CD14-positive monocyte (primary cell): ENCODE measurements around the gene CCM2. TPM values are rescaled to one million over a fixed set of nuclear protein-coding genes. Genes with fewer than 3 reads are reported as not detected.

Experiments
- DNase-seq, 3 donors: peaks; one replicate each; pipeline ENCODE4 v3.0.0-alpha.2; 2011 to 2022
- H2AFZ ChIP-seq: 2 replicates; pipeline ENCODE4 v1.6.0; 2012; ENCODE audit warnings: mild to moderate bottlenecking, low read depth, low read length, inconsistent platforms; ENCODE audit not compliant: insufficient read depth, poor library complexity, severe bottlenecking
- H3K27ac ChIP-seq, 2 donors: 1 replicate in 1 of 2; 2 replicates in 1 of 2; pipeline ENCODE4 v1.5.1; 2012 to 2013; ENCODE audit warnings: low read length in 2 of 2, control low read depth in 1 of 2, inconsistent platforms in 1 of 2, low read depth in 1 of 2, mild to moderate bottlenecking in 1 of 2
- H3K27me3 ChIP-seq, 2 donors: one replicate each; pipeline versions ENCODE4 v1.6.0 to v1.6.1; 2011 to 2013; ENCODE audit warnings: low read length in 2 of 2; ENCODE audit not compliant: control insufficient read depth in 2 of 2, insufficient read depth in 2 of 2
- H3K36me3 ChIP-seq, 2 donors: replicated peaks in 1 of 2; 1 replicate in 1 of 2; 2 replicates in 1 of 2; pipeline versions ENCODE4 v1.5.1 to v1.6.1; 2012 to 2013; ENCODE audit warnings: low read length in 2 of 2, control low read depth in 1 of 2, inconsistent platforms in 1 of 2, mild to moderate bottlenecking in 1 of 2; ENCODE audit not compliant: insufficient read depth in 2 of 2, control insufficient read depth in 1 of 2
- H3K4me1 ChIP-seq, 2 donors: 1 replicate in 1 of 2; 2 replicates in 1 of 2; pipeline versions ENCODE4 v1.5.1 to v1.6.1; 2012 to 2013; ENCODE audit warnings: low read length in 2 of 2, control low read depth in 1 of 2, inconsistent platforms in 1 of 2, mild to moderate bottlenecking in 1 of 2, moderate library complexity in 1 of 2; ENCODE audit not compliant: insufficient read depth in 2 of 2, control insufficient read depth in 1 of 2
- H3K4me2 ChIP-seq: replicated peaks from 2 replicates; pipeline ENCODE3; 2012; ENCODE audit warnings: low read length, moderate library complexity, mild to moderate bottlenecking; ENCODE audit not compliant: poor library complexity, severe bottlenecking; ENCODE audit errors: extremely low read depth
- H3K4me3 ChIP-seq, 3 experiments: fragments of 200-600 bp in 1 of 3; sonication (generic) in 1 of 3; replicated peaks in 1 of 3; 1 replicate in 2 of 3; 2 replicates in 1 of 3; pipeline ENCODE4 v1.5.1; 2011 to 2013; ENCODE audit warnings: low read length in 3 of 3, mild to moderate bottlenecking in 3 of 3, control low read depth in 2 of 3, low read depth in 2 of 3, inconsistent platforms in 1 of 3, moderate library complexity in 1 of 3
- H3K79me2 ChIP-seq: 2 replicates; pipeline ENCODE4 v1.6.0; 2012; ENCODE audit warnings: mild to moderate bottlenecking, control low read depth, inconsistent platforms, low read length, moderate library complexity; ENCODE audit not compliant: insufficient read depth
- H3K9ac ChIP-seq: 2 replicates; pipeline ENCODE4 v1.6.0; 2017; ENCODE audit warnings: low read length, mild to moderate bottlenecking; ENCODE audit not compliant: insufficient read depth, poor library complexity, severe bottlenecking
- H3K9me3 ChIP-seq, 2 donors: replicated peaks in 1 of 2; 1 replicate in 1 of 2; 2 replicates in 1 of 2; pipeline versions ENCODE4 v1.5.1 to v1.6.1; 2012 to 2013; ENCODE audit warnings: low read length in 2 of 2, control low read depth in 1 of 2; ENCODE audit not compliant: control insufficient read depth in 1 of 2, insufficient read depth in 1 of 2
- H4K20me1 ChIP-seq: 2 replicates; pipeline ENCODE4 v1.6.0; 2012; ENCODE audit warnings: mild to moderate bottlenecking, low read length, control low read depth, moderate library complexity; ENCODE audit not compliant: insufficient read depth
- H3K27ac Mint-ChIP-seq, 7 donors: one replicate each; pipeline ENCODE4 v1.8.0; 2020; ENCODE audit warnings: mild to moderate bottlenecking in 7 of 7, mixed read lengths in 7 of 7, moderate library complexity in 6 of 7, inconsistent platforms in 2 of 7
- H3K27me3 Mint-ChIP-seq, 3 donors: one replicate each; pipeline ENCODE4 v1.8.0; 2021 to 2022; ENCODE audit warnings: low read depth in 3 of 3, mild to moderate bottlenecking in 3 of 3, mixed read lengths in 3 of 3, moderate library complexity in 3 of 3, inconsistent platforms in 1 of 3
- H3K36me3 Mint-ChIP-seq, 2 donors: one replicate each; pipeline ENCODE4 v1.8.0; 2020; ENCODE audit warnings: mixed read lengths in 2 of 2, inconsistent platforms in 1 of 2, mild to moderate bottlenecking in 1 of 2
- H3K4me1 Mint-ChIP-seq: one replicate; pipeline ENCODE4 v1.8.0; 2020; ENCODE audit warnings: mild to moderate bottlenecking, mixed read lengths
- H3K4me3 Mint-ChIP-seq, 2 donors: one replicate each; pipeline ENCODE4 v1.8.0; 2020; ENCODE audit warnings: mild to moderate bottlenecking in 2 of 2, mixed read lengths in 2 of 2, moderate library complexity in 1 of 2
- H3K9me3 Mint-ChIP-seq, 7 donors: one replicate each; pipeline ENCODE4 v1.8.0; 2020 to 2022; ENCODE audit warnings: mixed read lengths in 7 of 7, mild to moderate bottlenecking in 6 of 7, moderate library complexity in 6 of 7, inconsistent platforms in 2 of 7
- CTCF ChIP-seq: fragments of 200-600 bp; IDR thresholded peaks from one replicate; pipeline ENCODE4 v1.8.0; 2022; ENCODE audit warnings: antibody characterized with exemption, mild to moderate bottlenecking
- WGBS: methylation state at CpG from one replicate; pipeline ENCODE4 v1.1.5; 2013; ENCODE audit warnings: missing lambda C conversion rate; ENCODE audit not compliant: insufficient coverage; 5-methylcytosine and 5-hydroxymethylcytosine counted together
- intact Hi-C, 2 donors: fragments of 100-400 bp; cut with micrococcal nuclease; formaldehyde crosslinking; loops; one replicate each; pipeline versions ENCODE4 v1.15.0 to v1.15.1; 2023
- polyA plus RNA-seq, 3 donors: library from polyadenylated mRNA; depleted of rRNA in 1 of 3; unstranded in 2 of 3; stranded (reverse) in 1 of 3; fragments of 300-500 nt in 2 of 3; fragments of >200 nt in 1 of 3; fragmentation: Illumina TruSeq in 2 of 3; gene quantifications; 1 replicate in 2 of 3; 2 replicates in 1 of 3; pipeline ENCODE4 v1.2.3, GENCODE V29; 2012 to 2021

Gene CCM2
- polyA plus RNA-seq, 3 donors, result 38.5 to 102 (median 51.4) TPM

- peak overlapping the region; percentile 68 for H3K9ac ChIP-seq
- peaks cover 46% of the 10 kb centered on the region for H4K20me1 ChIP-seq
- peaks cover 0 to 4% (median 0%) of the 10 kb centered on the region in 7 donors for H3K9me3 Mint-ChIP-seq
- 0% methylated on average over 2 of the region's 4 CpGs for WGBS
- H3K4me1 ChIP-seq, result peaks cover 38 to 56% of the 10 kb centered on the region in 2 donors
- peak overlapping the region; percentile 82 to 91 for H3K27ac ChIP-seq
- peak overlapping the region; percentile 81 to 96 (median 84) for H3K4me3 ChIP-seq
- peaks cover 0 to 23% of the 10 kb centered on the region in 2 donors for H3K36me3 ChIP-seq
- peaks cover 18 to 47% of the 10 kb centered on the region in 2 donors for H3K36me3 Mint-ChIP-seq
- H3K27me3 ChIP-seq, result no peaks in the 10 kb centered on the region
- peaks cover 0 to 3% (median 2%) of the 10 kb centered on the region in 3 donors for H3K27me3 Mint-ChIP-seq
- no peak for DNase-seq
- no peak for TF ChIP-seq CTCF
- H3K27ac Mint-ChIP-seq, result peak overlapping the region; percentile 89 to 97 (median 93)
- peaks cover 98% of the 10 kb centered on the region for H3K79me2 ChIP-seq
- peak overlapping the region; percentile 32 for H2AFZ ChIP-seq
- peak overlapping the region; percentile 91 for H3K4me2 ChIP-seq
- peaks cover 60% of the 10 kb centered on the region for H3K4me1 Mint-ChIP-seq
- intact Hi-C loops, result loop anchor here in 1 of 2 donors (2.0 to 10.0 kb wide), 2 partner anchors 27 to 53 kb away; partner anchors contain the start of genes CCM2 and MYO1G
- peak overlapping the region; percentile 92 to 96 for H3K4me3 Mint-ChIP-seq
- no peaks in the 10 kb centered on the region for H3K9me3 ChIP-seq
Measured at GRCh38 chr7:45027774-45028114, 27.7 kb downstream of the CCM2 start.

GRCh38 chr7:45028138-45028919, 28.3 kb downstream of the CCM2 start:
- H3K4me3 ChIP-seq, result peak overlapping the region; percentile 81 to 96 (median 84)
- H3K4me1 ChIP-seq, result peaks cover 38 to 62% of the 10 kb centered on the region in 2 donors
- peaks cover 98% of the 10 kb centered on the region for H3K79me2 ChIP-seq
- Mint-ChIP-seq H3K4me3 (peak overlapping the region; percentile 92 to 96), H3K4me1 (peaks cover 66% of the 10 kb centered on the region), H3K9me3 (peaks cover 0 to 2% (median 0%) of the 10 kb centered on the region in 7 donors), H3K27ac (peak overlapping the region; percentile 89 to 97 (median 93)), H3K27me3 (peaks cover 0 to 3% (median 2%) of the 10 kb centered on the region in 3 donors), H3K36me3 (peaks cover 16 to 52% of the 10 kb centered on the region in 2 donors)
- 3% methylated on average over 9 of the region's 17 CpGs for WGBS
- peak overlapping the region; percentile 68 for H3K9ac ChIP-seq
- intact Hi-C loops, result loop anchor here in 1 of 2 donors (10.0 kb wide), 1 partner anchor 54 kb away; the partner anchor contains the start of gene MYO1G
- H3K36me3 ChIP-seq, result peaks cover 0 to 23% of the 10 kb centered on the region in 2 donors
- peak in 1 of 3 donors; percentile 11 for DNase-seq
- H2AFZ ChIP-seq, result peak overlapping the region; percentile 32
- TF ChIP-seq CTCF, result no peak
- H3K4me2 ChIP-seq, result peak overlapping the region; percentile 91
- peak overlapping the region; percentile 82 to 91 for H3K27ac ChIP-seq
- H3K9me3 ChIP-seq, result no peaks in the 10 kb centered on the region
- H4K20me1 ChIP-seq, result peaks cover 52% of the 10 kb centered on the region
- H3K27me3 ChIP-seq, result no peaks in the 10 kb centered on the region
